HL-60 (cell line): ENCODE data around the gene CAMTA1.

Experiments used
- GABPA ChIP-seq: IDR thresholded peaks from 2 replicates; pipeline ENCODE4 v1.6.1; 2012; ENCODE audit warnings: low read depth
- POLR2AphosphoS5 ChIP-seq: IDR thresholded peaks from 2 replicates; pipeline ENCODE4 v1.6.1; 2012; ENCODE audit warnings: low read depth
- REST ChIP-seq: IDR thresholded peaks from 2 replicates; pipeline ENCODE4 v1.6.1; 2012; ENCODE audit warnings: low read depth; ENCODE audit not compliant: insufficient replicate concordance
- SPI1 ChIP-seq: IDR thresholded peaks from 2 replicates; pipeline ENCODE4 v1.6.1; 2012; ENCODE audit warnings: low read depth, mild to moderate bottlenecking, borderline replicate concordance
- TF ChIP-seq, protein P1 (sequence below): IDR thresholded peaks from one replicate; pipeline ENCODE4 v1.5.1; 2011; ENCODE audit warnings: low read length, control low read depth, inconsistent platforms; ENCODE audit not compliant: insufficient read depth

- no peak for TF ChIP-seq REST
- TF ChIP-seq, protein P1, sequence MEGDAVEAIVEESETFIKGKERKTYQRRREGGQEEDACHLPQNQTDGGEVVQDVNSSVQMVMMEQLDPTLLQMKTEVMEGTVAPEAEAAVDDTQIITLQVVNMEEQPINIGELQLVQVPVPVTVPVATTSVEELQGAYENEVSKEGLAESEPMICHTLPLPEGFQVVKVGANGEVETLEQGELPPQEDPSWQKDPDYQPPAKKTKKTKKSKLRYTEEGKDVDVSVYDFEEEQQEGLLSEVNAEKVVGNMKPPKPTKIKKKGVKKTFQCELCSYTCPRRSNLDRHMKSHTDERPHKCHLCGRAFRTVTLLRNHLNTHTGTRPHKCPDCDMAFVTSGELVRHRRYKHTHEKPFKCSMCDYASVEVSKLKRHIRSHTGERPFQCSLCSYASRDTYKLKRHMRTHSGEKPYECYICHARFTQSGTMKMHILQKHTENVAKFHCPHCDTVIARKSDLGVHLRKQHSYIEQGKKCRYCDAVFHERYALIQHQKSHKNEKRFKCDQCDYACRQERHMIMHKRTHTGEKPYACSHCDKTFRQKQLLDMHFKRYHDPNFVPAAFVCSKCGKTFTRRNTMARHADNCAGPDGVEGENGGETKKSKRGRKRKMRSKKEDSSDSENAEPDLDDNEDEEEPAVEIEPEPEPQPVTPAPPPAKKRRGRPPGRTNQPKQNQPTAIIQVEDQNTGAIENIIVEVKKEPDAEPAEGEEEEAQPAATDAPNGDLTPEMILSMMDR: no peak
- TF ChIP-seq POLR2AphosphoS5: no peak
- TF ChIP-seq GABPA: no peak
- no peak for TF ChIP-seq SPI1
These were observed 169.3 kb downstream of the CAMTA1 start for GRCh38 chr1:6954591-6954990.
